Activated CD8-positive, alpha-beta memory T cell treated with anti-CD3 and anti-CD28 coated beads for 48 hours (primary cell): ENCODE data around the gene PTGIS.

ENCODE experiments used
- DNase-seq, 3 experiments: peaks; one replicate each; pipeline ENCODE4 v3.0.0-alpha.2; 2020; ENCODE audit warnings: low read depth in 2 of 3, low spot score in 2 of 3

The PTGIS gene

DNA sequence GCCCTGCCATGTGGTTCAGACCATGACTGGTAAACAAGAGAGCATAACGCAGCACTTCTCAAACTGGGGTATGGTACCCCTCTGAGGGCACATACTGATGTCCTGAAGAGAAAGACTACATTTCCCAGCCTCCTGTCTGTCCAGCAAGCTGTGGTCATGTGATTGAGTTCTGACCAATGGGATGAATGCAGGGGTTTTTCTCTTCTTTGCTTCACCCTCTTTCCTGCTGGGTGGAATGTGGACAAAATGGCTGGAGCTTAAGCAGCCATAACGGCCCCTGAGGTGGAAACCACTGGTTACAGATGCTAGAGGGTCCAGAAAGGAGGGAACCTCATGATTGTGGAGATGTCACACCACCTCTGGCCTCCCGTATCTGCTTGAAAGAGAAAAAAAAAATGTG is 66.0 kb downstream of the PTGIS start:
- no peak for DNase-seq

- DNase-seq: no peak
These were observed 70.6 kb downstream of the PTGIS start for GRCh38 chr20:49497398-49497669.

DNA sequence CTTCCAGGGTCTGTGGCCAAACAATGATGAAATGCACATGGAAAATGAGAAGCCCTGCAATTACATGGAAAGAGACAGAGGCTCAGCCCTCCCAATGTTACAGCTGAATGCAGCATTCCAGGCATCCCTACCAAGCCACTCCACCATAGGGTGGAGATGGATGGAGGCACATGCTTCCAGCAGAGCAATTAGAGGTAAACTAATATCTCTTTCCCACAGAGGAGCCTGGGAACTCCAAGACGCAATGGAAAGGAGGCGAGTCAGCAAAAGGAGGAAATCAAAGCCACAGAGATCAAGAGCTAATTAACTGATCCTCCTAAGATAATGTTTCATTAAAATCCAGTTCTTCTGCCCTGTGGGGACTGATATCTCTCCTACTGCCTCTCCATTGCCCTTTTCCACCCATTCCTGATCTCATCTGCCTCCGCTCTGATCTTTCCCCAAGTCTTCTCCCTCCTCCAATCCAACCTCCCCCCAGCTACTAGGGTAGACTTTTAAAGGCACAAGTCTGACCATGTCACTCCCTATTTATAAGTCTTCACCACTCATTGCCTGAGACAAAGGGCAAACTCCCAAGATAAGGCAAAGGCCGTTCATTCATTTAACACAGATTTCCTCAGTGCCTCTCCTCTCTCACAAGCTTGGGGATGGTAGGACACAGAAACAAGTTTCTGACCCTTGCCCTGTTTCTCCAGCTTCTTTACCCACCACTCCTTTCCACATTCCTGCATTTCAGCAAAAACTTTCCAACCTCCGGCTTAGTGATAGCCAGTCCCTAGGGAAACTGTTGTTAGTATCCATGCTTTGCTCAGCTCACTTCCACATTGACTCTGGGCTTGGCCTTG is 71.2 kb downstream of the PTGIS start:
- DNase-seq: no peak

- no peak for DNase-seq
These were observed 71.9 kb downstream of the PTGIS start for GRCh38 chr20:49496043-49496442.

GRCh38 chr20:49490689-49491088 is 77.2 kb downstream of the PTGIS start:
- DNase-seq: no peak

DNA sequence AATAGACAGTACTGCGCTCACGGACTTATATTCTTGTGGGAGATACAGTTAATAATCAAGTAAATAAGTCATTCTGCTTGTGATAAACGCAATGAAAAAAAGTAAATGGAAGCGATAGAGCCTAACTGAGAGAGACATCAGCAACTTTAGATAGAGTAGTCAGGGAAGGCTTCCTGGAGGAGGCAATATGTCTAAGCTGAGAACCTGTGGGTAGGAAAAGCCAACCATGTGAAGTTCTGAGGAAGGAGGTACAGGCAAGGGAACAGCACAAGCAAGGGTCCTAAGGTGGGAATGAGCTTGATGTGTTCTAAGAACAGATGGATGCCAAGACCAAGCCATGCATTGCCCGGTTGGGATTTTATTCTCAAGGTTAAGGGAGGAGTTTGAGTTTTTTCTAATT is 78.2 kb downstream of the PTGIS start:
- DNase-seq: no peak

GRCh38 chr20:49486064-49486463 is 81.9 kb downstream of the PTGIS start:
- DNase-seq: no peak

- DNase-seq: no peak
These were observed 82.4 kb downstream of the PTGIS start for GRCh38 chr20:49485563-49485962.

DNA sequence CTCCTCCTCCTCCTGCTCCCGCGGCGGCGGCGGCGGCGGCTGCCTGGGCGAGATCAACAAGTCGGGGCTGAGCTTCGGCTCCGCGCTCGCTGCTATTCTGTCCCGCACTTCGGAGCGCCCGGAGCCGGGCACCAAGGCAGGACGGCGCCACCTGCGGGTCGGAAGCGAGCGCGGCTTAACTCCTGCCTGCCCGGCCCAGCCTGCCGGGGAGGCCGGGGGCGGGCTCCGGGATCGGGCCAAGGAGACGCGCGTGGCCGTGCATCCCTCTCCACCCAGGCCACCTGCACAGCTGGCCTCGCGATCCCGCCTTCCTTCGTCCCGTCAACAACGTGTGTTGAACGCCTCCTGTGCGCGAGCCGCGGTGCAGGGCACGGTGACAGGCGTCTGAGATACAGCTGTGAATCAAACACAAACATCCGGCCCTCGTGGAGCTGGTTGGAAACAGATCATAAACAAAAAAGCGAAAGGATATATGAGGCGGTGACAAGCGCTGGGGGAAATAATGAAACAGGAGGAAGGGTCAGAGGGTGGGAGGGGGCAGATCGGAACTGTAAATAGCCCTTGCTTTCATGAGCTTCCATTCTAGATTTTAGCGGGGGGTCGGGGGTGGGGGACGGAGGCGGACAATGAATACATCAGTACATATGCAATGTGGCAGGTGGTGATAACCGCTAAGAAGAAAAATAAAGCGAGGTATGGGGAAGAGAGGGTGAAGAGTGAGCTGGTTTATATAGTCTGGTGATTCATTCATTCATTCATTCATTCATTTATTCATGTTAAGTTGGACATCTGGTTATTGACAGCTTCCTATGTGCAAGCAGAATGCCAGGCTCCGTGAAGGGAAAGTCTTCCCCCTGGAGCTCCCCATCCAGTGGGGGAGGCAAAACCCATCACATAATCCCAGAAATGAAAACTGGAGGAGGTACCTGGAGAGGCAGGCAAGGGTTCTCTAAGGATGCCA is 83.5 kb downstream of the PTGIS start:
- peak; percentile 32 to 43 (median 40) for DNase-seq

- DNase-seq: no peak
These were observed 84.2 kb downstream of the PTGIS start for GRCh38 chr20:49483696-49484123.

GRCh38 chr20:49483018-49483695 is 84.8 kb downstream of the PTGIS start:
- no peak for DNase-seq

DNA sequence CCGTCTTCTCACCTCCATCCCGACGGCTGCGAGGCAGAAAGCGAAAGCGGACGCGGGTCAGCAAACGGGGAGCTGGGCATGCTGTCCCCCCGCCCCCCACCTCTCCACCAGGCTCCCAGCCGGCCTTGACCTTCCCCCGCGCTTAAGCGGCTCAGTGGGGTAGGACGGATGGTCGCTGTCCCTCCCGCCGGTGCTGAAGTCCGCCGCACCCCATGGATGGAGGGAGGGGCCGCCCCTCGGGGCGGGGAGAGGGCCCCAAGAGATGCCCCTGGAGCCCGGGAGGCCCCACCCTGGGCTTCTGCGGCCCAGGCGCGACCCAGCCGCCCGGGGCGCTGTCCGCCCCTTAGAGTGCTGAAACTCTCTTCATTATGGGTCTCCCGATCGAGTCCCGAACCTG is 85.3 kb downstream of the PTGIS start, which contains the start of gene KCNB1:
TSS of gene KCNB1 (minus strand) at position 48 of the 397 bp plus-strand sequence. CDS start 188 bp downstream, outside the sequence.
- DNase-seq: peak in 1 of 3 experiments; percentile 9

- no peak for DNase-seq
These were observed 85.8 kb downstream of the PTGIS start for GRCh38 chr20:49482173-49482572.

- no peak for DNase-seq
These were observed 86.8 kb downstream of the PTGIS start for GRCh38 chr20:49481116-49481515.

DNA sequence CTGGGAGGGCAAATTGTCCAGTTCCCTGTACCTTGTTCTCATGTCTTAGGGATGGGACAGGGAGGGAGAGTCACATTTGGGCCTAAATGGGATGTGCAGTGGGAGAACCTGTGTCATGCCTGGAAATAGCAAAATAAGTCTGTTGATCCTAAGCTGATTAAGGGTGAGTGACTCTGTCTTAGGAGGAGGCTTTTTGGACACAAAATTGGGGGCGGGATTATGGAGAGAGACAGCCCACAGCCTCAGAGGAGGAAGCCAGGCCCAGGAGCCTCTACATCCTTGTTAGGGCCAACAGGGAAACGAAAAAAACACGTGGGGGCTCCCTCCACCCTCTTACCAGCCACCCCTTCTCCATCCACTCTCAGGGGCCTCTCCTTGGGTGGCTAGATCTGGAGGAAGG is 87.7 kb downstream of the PTGIS start:
- DNase-seq: no peak

DNA sequence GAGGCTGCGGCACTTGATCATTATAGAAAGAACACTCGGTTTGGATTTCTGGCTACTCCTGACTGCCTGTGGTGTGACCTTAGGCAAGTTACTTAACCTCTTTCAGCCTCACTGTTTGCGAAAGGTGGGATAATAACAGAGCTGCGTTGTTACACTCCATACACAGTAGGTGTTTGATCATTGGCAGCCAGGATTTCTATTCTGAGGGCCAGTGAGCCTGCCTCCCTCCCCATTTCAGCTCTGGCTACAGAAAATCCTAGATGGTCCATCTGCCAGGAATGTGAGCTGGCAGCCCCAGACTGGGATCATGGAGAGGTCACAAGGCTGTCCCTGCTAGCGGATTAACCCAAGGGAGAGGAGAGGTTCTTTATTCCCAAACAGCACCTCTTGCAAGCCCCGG is 88.2 kb downstream of the PTGIS start:
- no peak for DNase-seq

- no peak for DNase-seq
These were observed 88.9 kb downstream of the PTGIS start for GRCh38 chr20:49478754-49479689.

GRCh38 chr20:49478266-49478665 is 89.7 kb downstream of the PTGIS start:
- DNase-seq: no peak

- no peak for DNase-seq
These were observed 90.7 kb downstream of the PTGIS start for GRCh38 chr20:49477200-49477599.

GRCh38 chr20:49476016-49476355 is 92.0 kb downstream of the PTGIS start:
- no peak for DNase-seq
